HepG2 (cell line): ENCODE results near the gene HAUS7. TPM values are rescaled to one million over a fixed set of nuclear protein-coding genes. Genes with fewer than 3 reads are reported as not detected.

Source experiments
- ATAC-seq: fragments of 200-7000 bp; cut with Tn5 transposase; 3 replicates; pipeline ENCODE4 v1.9.1; 2020; ENCODE audit warnings: mild to moderate bottlenecking, moderate library complexity
- BruUV-seq: library from RNA; stranded (reverse); fragments of 400-500 nt; replicated peaks from 2 replicates; lab custom pipeline; 2021; lab: Mats Ljungman, UMichigan
- CTCF ChIA-PET: fragments of 300-600 bp; formaldehyde crosslinking; extraction: SDS; loops from one replicate; lab custom pipeline; 2021; ENCODE audit warnings: low total read pairs, inconsistent platforms, low intra/inter-chr PET ratio; lab: Yijun Ruan, JAX
- POLR2A ChIA-PET: fragments of 350-600 bp; sonication (Branson Sonifier 250); formaldehyde crosslinking; loops from one replicate; lab custom pipeline; 2020; ENCODE audit warnings: antibody characterized with exemption, inconsistent platforms; lab: Yijun Ruan, JAX
- DNase-seq: peaks from one replicate; pipeline ENCODE4 v3.0.0-alpha.2; 2015; ENCODE audit warnings: low spot score
- FAIRE-seq: peaks from 3 replicates; lab custom pipeline; 2011; peaks lifted over from hg19 to GRCh38; lab: Jason Lieb, UNC
- H2AFZ ChIP-seq: one replicate; pipeline ENCODE4 v1.6.1; 2011; ENCODE audit warnings: low read length, inconsistent platforms
- H3K27ac ChIP-seq: fragments of 300-600 bp; 3 replicates; pipeline ENCODE4 v1.8.0; 2011; ENCODE audit warnings: mixed run types, mild to moderate bottlenecking, mixed read lengths, low read length, inconsistent platforms; ENCODE audit not compliant: insufficient read depth; ENCODE audit errors: extremely low read length
- H3K27me3 ChIP-seq, 2 experiments: fragments of 200-600 bp in 1 of 2; 2 replicates in 1 of 2; 3 replicates in 1 of 2; pipeline versions ENCODE4 v1.6.0 to v1.8.0; 2011; ENCODE audit warnings: low read length in 2 of 2, mild to moderate bottlenecking in 2 of 2, moderate library complexity in 2 of 2, inconsistent platforms in 1 of 2; ENCODE audit not compliant: insufficient read depth in 2 of 2, control insufficient read depth in 1 of 2
- H3K36me3 ChIP-seq, 2 experiments: fragments of 200-600 bp in 1 of 2; replicated peaks in 1 of 2; 2 replicates in 1 of 2; 3 replicates in 1 of 2; pipeline versions ENCODE4 v1.5.1 to v1.8.0; 2011; ENCODE audit warnings: low read length in 2 of 2, inconsistent platforms in 1 of 2; ENCODE audit not compliant: insufficient read depth in 2 of 2, control insufficient read depth in 1 of 2
- H3K4me1 ChIP-seq: 2 replicates; pipeline ENCODE4 v1.5.1; 2012; ENCODE audit warnings: low read length, inconsistent platforms; ENCODE audit not compliant: insufficient read depth
- H3K4me2 ChIP-seq: 2 replicates; pipeline ENCODE4 v1.6.0; 2011; ENCODE audit warnings: low read depth, low read length, inconsistent platforms
- H3K4me3 ChIP-seq, 3 experiments: fragments of 200-600 bp in 1 of 3; sonication (generic), shearing (Covaris generic) in 1 of 3; replicated peaks in 1 of 3; 2 replicates each; pipeline ENCODE4 v1.5.1; 2011 to 2016; ENCODE audit warnings: low read length in 3 of 3, inconsistent platforms in 2 of 3, low read depth in 2 of 3, mild to moderate bottlenecking in 2 of 3, control low read depth in 1 of 3, mixed read lengths in 1 of 3; ENCODE audit not compliant: insufficient read depth in 1 of 3
- H3K79me2 ChIP-seq: one replicate; pipeline ENCODE4 v1.6.1; 2011; ENCODE audit warnings: low read length, inconsistent platforms; ENCODE audit not compliant: insufficient read depth
- H3K9ac ChIP-seq: 2 replicates; pipeline ENCODE4 v1.6.0; 2011; ENCODE audit warnings: mild to moderate bottlenecking, low read depth, low read length, inconsistent platforms; ENCODE audit not compliant: insufficient read depth
- H3K9me3 ChIP-seq: 2 replicates; pipeline ENCODE4 v1.5.1; 2012; ENCODE audit warnings: mild to moderate bottlenecking, low read length
- H4K20me1 ChIP-seq: 2 replicates; pipeline ENCODE4 v1.6.0; 2011; ENCODE audit warnings: inconsistent platforms, mild to moderate bottlenecking, low read length, moderate library complexity; ENCODE audit not compliant: insufficient read depth
- DBP ChIP-seq: sonication (generic); formaldehyde crosslinking; IDR thresholded peaks from 2 replicates; pipeline ENCODE4 v1.4.0; 2020; ENCODE audit warnings: missing genetic modification reagents; ENCODE audit errors: not compliant biosample characterization
- HNF4A ChIP-seq: sonication (generic); formaldehyde crosslinking; IDR thresholded peaks from 2 replicates; pipeline ENCODE4 v1.4.0; 2020; ENCODE audit warnings: missing genetic modification reagents
- HNRNPL ChIP-seq: fragments of 200-400 bp; formaldehyde crosslinking; IDR thresholded peaks from 2 replicates; pipeline ENCODE4 v1.6.1; 2017; ENCODE audit warnings: mild to moderate bottlenecking, low read depth, low read length
- TCF12 ChIP-seq, 2 experiments: fragments of 450-650 bp in 1 of 2; sonication (generic) in 1 of 2; formaldehyde crosslinking in 1 of 2; IDR thresholded peaks; 2 replicates each; pipeline versions ENCODE4 v1.6.1 to v1.8.0; 2017 to 2022; ENCODE audit warnings: antibody characterized with exemption in 1 of 2, mild to moderate bottlenecking in 1 of 2, missing genetic modification reagents in 1 of 2, moderate library complexity in 1 of 2
- ZFY ChIP-seq: sonication (generic); formaldehyde crosslinking; IDR thresholded peaks from 2 replicates; pipeline ENCODE4 v1.4.0; 2020; ENCODE audit warnings: missing genetic modification reagents
- ZNF138 ChIP-seq: sonication (generic); formaldehyde crosslinking; IDR thresholded peaks from 2 replicates; pipeline ENCODE4 v1.5.0; 2020; ENCODE audit warnings: mild to moderate bottlenecking, low read depth, missing genetic modification reagents
- ZNF687 ChIP-seq: sonication (generic); formaldehyde crosslinking; IDR thresholded peaks from 2 replicates; pipeline ENCODE4 v1.5.1; 2020; ENCODE audit warnings: mild to moderate bottlenecking, missing genetic modification reagents, moderate library complexity
- ZSCAN25 ChIP-seq: sonication (generic); formaldehyde crosslinking; IDR thresholded peaks from 2 replicates; pipeline ENCODE4 v1.8.0; 2022; ENCODE audit warnings: mild to moderate bottlenecking, missing genetic modification reagents
- WGBS: methylation state at CpG from one replicate; pipeline ENCODE4 v1.1.6; 2017; ENCODE audit warnings: low lambda C conversion rate; 5-methylcytosine and 5-hydroxymethylcytosine counted together
- in situ Hi-C: cut with HindIII; loops from 2 replicates; pipeline ENCODE4 v1.10.0; 2017; ENCODE audit warnings: low pct_unique_long_range_greater_than_20kb; ENCODE audit not compliant: extremely low pct_ligation_motif_present
- intact Hi-C: fragments of 100-400 bp; cut with micrococcal nuclease; formaldehyde crosslinking; loops from one replicate; pipeline ENCODE4 v1.10.0; 2022; ENCODE audit not compliant: unreplicated experiment
- polyA plus RNA-seq, 8 experiments: library from polyadenylated mRNA; depleted of rRNA in 3 of 8; stranded (reverse) in 7 of 8; unstranded in 1 of 8; fragments of >200 nt; fragmentation: Illumina TruSeq in 4 of 8; extraction: Trizol in 4 of 8; gene quantifications; 2 replicates each; pipeline versions ENCODE4 v1.2.1 to v1.2.3, GENCODE V29; 2011 to 2016; ENCODE audit warnings: low read depth in 4 of 8, missing spikeins in 1 of 8, mixed read lengths in 1 of 8; ENCODE audit not compliant: insufficient read depth in 1 of 8
- total RNA-seq, 5 experiments: library from RNA; depleted of rRNA; stranded (reverse); fragments of >200 nt; fragmentation: Illumina TruSeq; extraction: Trizol; gene quantifications; 2 replicates each; pipeline ENCODE4 v1.2.3, GENCODE V29; 2016; ENCODE audit warnings: low read depth in 1 of 5

HAUS7 gene
- total and polyA plus RNA-seq, 2 of the 13 experiments (the other 11 are each of a cell fraction or from before 2014, with no cell fraction given) = 10.9 to 42.4 TPM

GRCh38 chrX:153491918-153492317, 21.5 kb upstream of the HAUS7 start (continued):
- peak; percentile 27; the same call in 1 of the 2 replicates for TF ChIP-seq ZNF687 (CRISPR knock-in tag)
- TF ChIP-seq DBP (CRISPR knock-in tag) = no peak
- TF ChIP-seq HNF4A = peak; percentile 7; the same call in 1 of the 2 replicates

DNA sequence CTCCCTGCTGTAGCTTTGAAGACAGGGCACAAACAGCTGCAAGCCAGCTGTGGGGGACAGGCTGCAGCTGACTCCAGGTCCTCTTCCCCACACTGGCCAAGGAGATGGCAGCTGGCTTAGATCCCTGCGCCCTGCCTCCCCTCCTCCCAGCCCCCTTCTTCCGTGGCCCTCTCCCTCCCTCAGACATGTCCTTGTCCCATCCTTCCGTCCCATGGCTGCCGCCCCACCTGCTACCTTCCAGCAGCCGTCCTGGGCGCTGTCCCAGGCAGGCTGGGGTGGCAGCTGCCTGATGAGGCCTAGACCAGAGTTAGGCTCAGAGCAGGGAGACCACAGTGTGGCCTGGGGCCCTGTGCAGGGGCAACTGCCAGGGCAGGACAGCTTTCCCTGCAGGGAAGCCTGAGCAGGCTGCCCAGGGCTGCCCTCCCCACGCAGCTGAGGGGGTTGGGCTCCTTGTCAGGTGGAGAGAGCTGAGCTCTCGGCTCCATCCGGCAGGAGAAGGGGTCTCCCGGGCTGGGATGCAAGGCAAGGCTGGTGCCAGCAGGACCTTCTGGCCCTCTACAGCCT, 21.1 kb upstream of the HAUS7 start:
- Histone ChIP-seq H3K4me2 (peak overlapping the region; percentile 66), H3K36me3 (no peaks in the 10 kb centered on the region), H3K27ac (no peak overlapping the region), H3K9ac (no peak overlapping the region), H2AFZ (no peak overlapping the region), H3K4me3 (peak overlapping the region in 1 of 3 experiments; percentile 59; a peak in 3 of 6 replicates), H3K27me3 (0 out of 5 replicates have a peak, but pooled peaks cover 1 to 6% of the 10 kb centered on the region in 2 experiments), H3K4me1 (peaks cover 83% of the 10 kb centered on the region), H3K79me2 (no peaks in the 10 kb centered on the region), H4K20me1 (no peaks in the 10 kb centered on the region), H3K9me3 (no peaks in the 10 kb centered on the region)
- intact Hi-C loops = no loop called here
- TF ChIP-seq ZNF138 (CRISPR knock-in tag) = no peak
- TF ChIP-seq ZFY (CRISPR knock-in tag) = peak; percentile 16; the same call in 1 of the 2 replicates
- peak; percentile 32; the same call in 1 of the 2 replicates for TF ChIP-seq ZNF687 (CRISPR knock-in tag)
- 0 out of 2 replicates have a peak, but pooled peaks have one; percentile 1 for TF ChIP-seq ZSCAN25 (CRISPR knock-in tag)
- 0 out of 2 replicates have a peak, but pooled peaks have one; percentile 47 for TF ChIP-seq HNRNPL
- no peak for TF ChIP-seq TCF12 (IDR thresholded peaks at IDR 0.05)
- TF ChIP-seq TCF12 (CRISPR knock-in tag; IDR thresholded peaks at IDR 0.05) = no peak
- in situ Hi-C loops = no loop called here
- BruUV-seq = no TSS peak
- ATAC-seq (peak; percentile 23), FAIRE-seq (no peak), DNase-seq (no peak)
- no CpG with 5 or more reads among the region's 10 CpGs for WGBS
- CTCF ChIA-PET = no interaction called here
- POLR2A ChIA-PET = interaction anchor here (0.6 to 2.1 kb wide), 2 partner anchors 20 to 75 kb away, joined by 5 to 9 read pairs; partner anchors contain the start of gene HAUS7
